MCF 10A (cell line): Measurements from ENCODE around the gene RPS19. TPM values are rescaled to one million over a fixed set of nuclear protein-coding genes. Genes with fewer than 3 reads are reported as not detected.

Source experiments
- BruUV-seq: library from RNA; stranded (reverse); fragments of 400-500 nt; replicated peaks from 2 replicates; lab custom pipeline; 2021; lab: Mats Ljungman, UMichigan
- CTCF ChIA-PET: fragments of 300-600 bp; sonication (Branson Sonifier 250); formaldehyde crosslinking; extraction: SDS; loops from one replicate; lab custom pipeline; 2021; ENCODE audit warnings: antibody characterized with exemption, inconsistent platforms; lab: Yijun Ruan, JAX
- POLR2A ChIA-PET: fragments of 300-600, 350-650 bp; sonication (Branson Sonifier 250); formaldehyde crosslinking; extraction: SDS; loops from one replicate; lab custom pipeline; 2020; ENCODE audit warnings: antibody characterized with exemption, inconsistent platforms; lab: Yijun Ruan, JAX
- DNase-seq: peaks from one replicate; pipeline ENCODE4 v3.0.0-alpha.2; 2018; ENCODE audit not compliant: unreplicated experiment
- H3K27ac Mint-ChIP-seq: one replicate; pipeline ENCODE4 v1.8.0; 2022; ENCODE audit warnings: mild to moderate bottlenecking, low read depth, mixed read lengths; ENCODE audit not compliant: unreplicated experiment
- H3K27me3 Mint-ChIP-seq: one replicate; pipeline ENCODE4 v1.8.0; 2022; ENCODE audit warnings: mixed read lengths; ENCODE audit not compliant: insufficient read depth, unreplicated experiment
- H3K36me3 Mint-ChIP-seq: one replicate; pipeline ENCODE4 v1.8.0; 2022; ENCODE audit warnings: mild to moderate bottlenecking, moderate library complexity, mixed read lengths; ENCODE audit not compliant: insufficient read depth, unreplicated experiment
- H3K4me1 Mint-ChIP-seq: one replicate; pipeline ENCODE4 v1.8.0; 2022; ENCODE audit warnings: mixed read lengths; ENCODE audit not compliant: insufficient read depth, unreplicated experiment
- H3K4me3 Mint-ChIP-seq: one replicate; pipeline ENCODE4 v1.8.0; 2022; ENCODE audit warnings: mild to moderate bottlenecking, moderate library complexity, mixed read lengths; ENCODE audit not compliant: unreplicated experiment
- H3K9me3 Mint-ChIP-seq: one replicate; pipeline ENCODE4 v1.8.0; 2022; ENCODE audit warnings: mixed read lengths; ENCODE audit not compliant: unreplicated experiment
- intact Hi-C: fragments of 100-400 bp; cut with micrococcal nuclease; formaldehyde crosslinking; loops from 2 replicates; pipeline ENCODE4 v1.14.1; 2022
- total RNA-seq: library from RNA; stranded (reverse); gene quantifications from 2 replicates; pipeline ENCODE4 v1.2.3, GENCODE V29; 2022
- TF ChIP-seq, protein P1 (sequence below): fragments of 200-600 bp; IDR thresholded peaks from one replicate; pipeline ENCODE4 v1.8.0; 2022; ENCODE audit warnings: antibody characterized with exemption, mild to moderate bottlenecking; ENCODE audit not compliant: unreplicated experiment

The RPS19 gene
- total RNA-seq, 1 experiment from 2014 or later: 3,060 TPM

DNA sequence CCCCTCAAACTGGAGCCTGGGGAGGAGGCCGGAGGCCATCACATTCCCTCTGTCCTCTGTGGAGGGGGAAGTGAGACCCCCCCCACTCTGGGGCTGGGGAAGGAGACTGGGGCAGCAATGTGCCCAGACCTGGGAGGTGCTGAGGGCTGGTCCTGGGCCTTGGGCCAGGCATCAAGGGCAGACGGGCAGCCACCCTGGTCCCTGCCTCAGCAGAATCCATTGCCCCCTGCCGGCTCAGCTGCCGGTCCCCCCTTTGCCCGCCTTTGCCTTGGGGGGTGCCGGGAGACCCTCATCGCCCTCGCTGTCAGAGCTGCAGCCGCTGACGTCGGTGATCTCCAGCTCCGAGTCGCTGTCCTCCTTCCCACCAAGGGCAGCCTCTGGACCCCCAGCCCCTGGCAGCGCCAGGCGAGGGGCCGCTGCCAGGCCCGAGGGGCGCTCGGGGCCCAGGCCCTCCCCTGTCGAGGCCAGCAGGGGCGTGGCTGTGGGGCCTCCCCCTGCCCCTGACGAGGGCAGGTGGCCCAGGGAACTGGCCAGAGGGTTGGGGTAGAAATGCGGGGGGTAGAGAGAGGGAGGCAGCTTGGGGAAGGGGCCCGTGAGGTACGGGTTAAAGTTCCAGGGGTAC, 48.0 kb downstream of the RPS19 start:
- H3K27me3 Mint-ChIP-seq: no peaks in the 10 kb centered on the region
- H3K4me3 Mint-ChIP-seq: no peak overlapping the region
- POLR2A ChIA-PET: interaction anchor here (1.0 kb wide), 1 partner anchor 27 kb away, joined by 3 read pairs; no protein-coding TSS in a partner anchor
- TF ChIP-seq, protein P1, sequence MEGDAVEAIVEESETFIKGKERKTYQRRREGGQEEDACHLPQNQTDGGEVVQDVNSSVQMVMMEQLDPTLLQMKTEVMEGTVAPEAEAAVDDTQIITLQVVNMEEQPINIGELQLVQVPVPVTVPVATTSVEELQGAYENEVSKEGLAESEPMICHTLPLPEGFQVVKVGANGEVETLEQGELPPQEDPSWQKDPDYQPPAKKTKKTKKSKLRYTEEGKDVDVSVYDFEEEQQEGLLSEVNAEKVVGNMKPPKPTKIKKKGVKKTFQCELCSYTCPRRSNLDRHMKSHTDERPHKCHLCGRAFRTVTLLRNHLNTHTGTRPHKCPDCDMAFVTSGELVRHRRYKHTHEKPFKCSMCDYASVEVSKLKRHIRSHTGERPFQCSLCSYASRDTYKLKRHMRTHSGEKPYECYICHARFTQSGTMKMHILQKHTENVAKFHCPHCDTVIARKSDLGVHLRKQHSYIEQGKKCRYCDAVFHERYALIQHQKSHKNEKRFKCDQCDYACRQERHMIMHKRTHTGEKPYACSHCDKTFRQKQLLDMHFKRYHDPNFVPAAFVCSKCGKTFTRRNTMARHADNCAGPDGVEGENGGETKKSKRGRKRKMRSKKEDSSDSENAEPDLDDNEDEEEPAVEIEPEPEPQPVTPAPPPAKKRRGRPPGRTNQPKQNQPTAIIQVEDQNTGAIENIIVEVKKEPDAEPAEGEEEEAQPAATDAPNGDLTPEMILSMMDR: no peak
- no peaks in the 10 kb centered on the region for H3K9me3 Mint-ChIP-seq
- H3K27ac Mint-ChIP-seq: no peak overlapping the region
- CTCF ChIA-PET: interaction anchor here (0.6 to 0.7 kb wide), 3 partner anchors 90 to 201 kb away, joined by 3 read pairs; no protein-coding TSS in a partner anchor
- peaks cover 6% of the 10 kb centered on the region for H3K4me1 Mint-ChIP-seq
- DNase-seq: no peak
- intact Hi-C loops: no loop called here
- no TSS peak for BruUV-seq
- peaks cover 43% of the 10 kb centered on the region for H3K36me3 Mint-ChIP-seq

- Mint-ChIP-seq H3K9me3 (no peaks in the 10 kb centered on the region), H3K4me1 (peaks cover 6% of the 10 kb centered on the region), H3K4me3 (no peak overlapping the region), H3K27me3 (no peaks in the 10 kb centered on the region), H3K27ac (no peak overlapping the region), H3K36me3 (peaks cover 36% of the 10 kb centered on the region)
- ChIA-PET CTCF (interaction anchor here (0.7 kb wide), 2 partner anchors 163 to 200 kb away, joined by 3 read pairs; no protein-coding TSS in a partner anchor), POLR2A (interaction anchor here (1.0 kb wide), 1 partner anchor 28 kb away, joined by 3 read pairs; no protein-coding TSS in a partner anchor)
- intact Hi-C loops: no loop called here
- TF ChIP-seq, protein P1: no peak
- DNase-seq: no peak
- BruUV-seq: no TSS peak
Measured at GRCh38 chr19:41908724-41909464, 48.8 kb downstream of the RPS19 start.

DNA sequence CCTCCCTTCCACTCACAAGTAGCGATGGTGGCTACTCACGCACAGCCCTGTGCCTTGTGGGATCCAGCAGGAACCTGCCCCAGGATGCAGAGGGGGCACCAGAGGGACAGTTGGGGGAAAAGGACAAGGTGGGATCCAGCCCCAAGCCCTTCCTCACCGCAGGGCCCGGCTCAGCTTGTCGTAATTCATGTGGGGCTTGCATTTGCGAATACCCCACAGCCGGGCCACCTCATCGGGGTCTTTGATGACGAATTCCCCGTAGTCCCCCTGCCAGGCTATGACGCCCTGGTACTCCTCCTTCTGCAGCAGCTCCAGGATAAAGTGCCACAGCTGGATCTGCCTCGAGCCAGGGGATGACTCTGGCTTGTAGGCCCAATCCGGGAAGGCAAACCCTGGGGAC, 49.7 kb downstream of the RPS19 start:
- intact Hi-C loops: no loop called here
- Mint-ChIP-seq H3K36me3 (peaks cover 33% of the 10 kb centered on the region), H3K27ac (no peak overlapping the region), H3K9me3 (no peaks in the 10 kb centered on the region), H3K4me3 (no peak overlapping the region), H3K4me1 (peaks cover 6% of the 10 kb centered on the region), H3K27me3 (no peaks in the 10 kb centered on the region)
- no peak for DNase-seq
- CTCF ChIA-PET: no interaction called here
- POLR2A ChIA-PET: no interaction called here
- TF ChIP-seq, protein P1: no peak
- no TSS peak for BruUV-seq
